Liver (tissue), 9 donors: Measurements from ENCODE around the gene BRD3. TPM values are rescaled to one million over a fixed set of nuclear protein-coding genes. Genes with fewer than 3 reads are reported as not detected.

Source experiments
- DNase-seq: peaks from one replicate; pipeline ENCODE4 v3.0.0-alpha.2; 2017; ENCODE audit warnings: low spot score
- H3K27ac ChIP-seq, 2 donors: one replicate each; pipeline ENCODE4 v1.7.0; 2013; ENCODE audit warnings: inconsistent platforms in 2 of 2, low read length in 2 of 2, control low read depth in 1 of 2, low read depth in 1 of 2, mild to moderate bottlenecking in 1 of 2
- H3K27me3 ChIP-seq, 4 donors: one replicate each; pipeline versions ENCODE4 v1.6.1 to v1.7.0; 2013; ENCODE audit warnings: low read length in 3 of 4, inconsistent platforms in 1 of 4, mild to moderate bottlenecking in 1 of 4, moderate library complexity in 1 of 4; ENCODE audit not compliant: control insufficient read depth in 4 of 4, insufficient read depth in 4 of 4
- H3K36me3 ChIP-seq, 4 donors: one replicate each; pipeline versions ENCODE4 v1.6.1 to v1.7.0; 2013; ENCODE audit warnings: low read length in 3 of 4, mild to moderate bottlenecking in 3 of 4, low read depth in 1 of 4, moderate library complexity in 1 of 4; ENCODE audit not compliant: control insufficient read depth in 4 of 4, insufficient read depth in 3 of 4
- H3K4me1 ChIP-seq, 4 donors: one replicate each; pipeline versions ENCODE4 v1.6.1 to v1.7.0; 2013; ENCODE audit warnings: low read length in 3 of 4, mild to moderate bottlenecking in 3 of 4, moderate library complexity in 1 of 4; ENCODE audit not compliant: control insufficient read depth in 4 of 4, insufficient read depth in 4 of 4
- H3K4me3 ChIP-seq, 3 donors: one replicate each; pipeline versions ENCODE4 v1.6.1 to v1.7.0; 2013; ENCODE audit warnings: low read length in 3 of 3, control low read depth in 1 of 3, low read depth in 1 of 3, mild to moderate bottlenecking in 1 of 3
- H3K9ac ChIP-seq, 2 donors: one replicate each; pipeline ENCODE4 v1.7.0; 2013; ENCODE audit warnings: low read length in 2 of 2, mild to moderate bottlenecking in 2 of 2, moderate library complexity in 2 of 2, control low read depth in 1 of 2, low read depth in 1 of 2
- H3K9me3 ChIP-seq, 4 donors: one replicate each; pipeline versions ENCODE4 v1.6.1 to v1.7.0; 2013; ENCODE audit warnings: low read length in 3 of 4; ENCODE audit not compliant: control insufficient read depth in 4 of 4
- FOXA1 ChIP-seq: IDR thresholded peaks from 2 replicates; pipeline ENCODE4 v1.6.1; 2016; ENCODE audit warnings: antibody characterized with exemption
- FOXA2 ChIP-seq: IDR thresholded peaks from 2 replicates; pipeline ENCODE4 v1.6.1; 2016; ENCODE audit warnings: antibody characterized with exemption
- GABPA ChIP-seq, 2 donors: IDR thresholded peaks in 1 of 2; conservative IDR thresholded peaks in 1 of 2; 2 replicates each; pipeline ENCODE4 v1.6.1; 2016; ENCODE audit warnings: antibody characterized with exemption in 2 of 2, mild to moderate bottlenecking in 1 of 2, moderate library complexity in 1 of 2
- HNF4A ChIP-seq, 2 donors: conservative IDR thresholded peaks; 2 replicates each; pipeline ENCODE4 v1.6.1; 2016; ENCODE audit warnings: antibody characterized with exemption in 2 of 2, mild to moderate bottlenecking in 2 of 2
- HNF4G ChIP-seq: IDR thresholded peaks from 2 replicates; pipeline ENCODE4 v1.6.1; 2016; ENCODE audit warnings: antibody characterized with exemption
- JUND ChIP-seq, 2 donors: IDR thresholded peaks; 2 replicates each; pipeline ENCODE4 v1.6.1; 2016; ENCODE audit warnings: antibody characterized with exemption in 2 of 2
- RAD21 ChIP-seq, 2 donors: IDR thresholded peaks; 2 replicates each; pipeline ENCODE4 v1.6.1; 2016; ENCODE audit warnings: antibody characterized with exemption in 2 of 2, mild to moderate bottlenecking in 2 of 2
- RXRA ChIP-seq, 2 donors: IDR thresholded peaks; 2 replicates each; pipeline ENCODE4 v1.6.1; 2017 to 2018; ENCODE audit warnings: antibody characterized with exemption in 2 of 2, mild to moderate bottlenecking in 1 of 2
- SP1 ChIP-seq: IDR thresholded peaks from 2 replicates; pipeline ENCODE4 v1.6.1; 2018; ENCODE audit warnings: antibody characterized with exemption, mild to moderate bottlenecking
- TAF1 ChIP-seq: conservative IDR thresholded peaks from 2 replicates; pipeline ENCODE4 v1.6.1; 2016; ENCODE audit warnings: antibody characterized with exemption, mild to moderate bottlenecking
- WGBS: extraction: QIAGEN DNeasy Blood & Tissue Kit; methylation state at CpG from one replicate; pipeline ENCODE4 v1.1.7; 2013; 5-methylcytosine and 5-hydroxymethylcytosine counted together
- polyA plus RNA-seq, 2 donors: library from polyadenylated mRNA; stranded (reverse) in 1 of 2; unstranded in 1 of 2; fragments of 200-250 nt in 1 of 2; fragments of >200 nt in 1 of 2; fragmentation: Nextera tagmentation in 1 of 2; extraction: Ambion mirVana in 1 of 2; gene quantifications; one replicate each; pipeline versions ENCODE4 v1.2.1 to v1.2.3, GENCODE V29; 2013 to 2015
- total RNA-seq, 2 donors: library from RNA; depleted of rRNA; stranded (reverse); fragments of >200 nt; gene quantifications; one replicate each; pipeline ENCODE4 v1.2.3, GENCODE V29; 2014
- TF ChIP-seq, protein P1 (sequence below): IDR thresholded peaks from 2 replicates; pipeline ENCODE4 v1.6.1; 2016; ENCODE audit warnings: antibody characterized with exemption
- TF ChIP-seq, protein P2 (sequence below): IDR thresholded peaks from 2 replicates; pipeline ENCODE4 v1.6.1; 2016; ENCODE audit warnings: antibody characterized with exemption
- TF ChIP-seq, protein P3 (sequence below): IDR thresholded peaks from 2 replicates; pipeline ENCODE4 v1.6.1; 2016; ENCODE audit warnings: antibody characterized with exemption
- TF ChIP-seq, protein P4 (sequence below): fragments of 150-350 bp; IDR thresholded peaks from 2 replicates; pipeline ENCODE4 v1.5.1; 2017; ENCODE audit warnings: improper control_type of control experiment, low read depth, low read length; ENCODE audit not compliant: missing input control
- TF ChIP-seq, protein P5 (sequence below): IDR thresholded peaks from 2 replicates; pipeline ENCODE4 v1.6.1; 2016; ENCODE audit warnings: antibody characterized with exemption, mild to moderate bottlenecking
- donor health status: healthy.
- donor health status: healthy.
- donor health status: healthy.
- donor health status: healthy.
- donor health status: healthy.

BRD3 gene
- total and polyA plus RNA-seq, 4 donors: 7.2 to 17.7 (median 12.7) TPM

DNA sequence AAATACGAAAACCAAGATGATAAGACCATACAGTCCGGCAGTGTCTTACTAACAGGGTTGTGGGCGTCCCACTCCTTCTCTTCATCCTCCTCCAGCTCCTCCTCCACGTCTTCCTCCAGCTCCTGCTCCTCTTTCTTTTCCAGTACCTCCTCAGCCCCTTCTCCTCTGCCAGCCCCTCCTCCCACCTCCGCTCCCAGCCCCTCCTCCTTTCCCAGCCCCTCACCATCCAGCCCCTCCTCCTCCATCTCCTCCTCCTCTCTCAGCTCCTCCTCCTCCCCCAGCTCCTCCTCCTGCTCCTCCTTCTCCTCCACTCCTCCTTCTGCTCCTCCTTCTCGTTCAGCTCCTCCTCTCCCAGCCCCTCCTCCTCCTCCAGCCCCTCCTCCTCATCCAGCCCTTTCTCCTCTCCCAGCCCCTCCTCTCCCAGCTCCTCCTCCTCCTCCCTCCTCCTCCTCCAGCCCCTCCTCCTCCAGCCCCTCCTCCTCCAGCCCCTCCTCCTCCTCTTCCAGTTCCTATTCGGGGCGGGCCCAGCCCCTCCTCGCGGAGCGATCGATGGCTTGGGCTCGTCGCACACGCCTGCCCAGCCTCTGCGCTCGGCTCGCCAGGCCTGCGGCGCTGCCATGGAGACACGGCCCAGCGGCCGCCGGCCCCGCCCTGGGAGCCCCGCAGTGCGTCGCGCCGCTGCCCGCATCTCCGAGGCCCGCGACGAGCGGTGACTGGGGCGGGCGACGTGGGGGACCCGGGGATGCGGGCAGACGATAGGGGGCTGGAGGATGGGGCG lies 42.8 kb downstream of the BRD3 start, which contains the start of gene BRD3OS:
Gene BRD3OS (plus strand): TSS at position 654 of the 778 bp plus-strand sequence. CDS start 1,267 bp downstream, outside the sequence.
- peak; percentile 90 for DNase-seq
- H3K4me1 ChIP-seq: peaks cover 11 to 22% (median 21%) of the 10 kb centered on the region in 4 donors
- H3K4me3 ChIP-seq: peak within 1 kb of the TSS; percentile 38 to 79 (median 71)
- H3K9ac ChIP-seq: peak within 1 kb of the TSS in 1 of 2 donors; percentile 47
- WGBS: 4% methylated on average over 43 of the region's 43 CpGs
- no peaks in the 10 kb centered on the region for H3K36me3 ChIP-seq
- TF ChIP-seq RXRA (IDR thresholded peaks at IDR 0.05): no peak
- TF ChIP-seq RAD21 (IDR thresholded peaks at IDR 0.05): no peak
- no peak for TF ChIP-seq TAF1
- TF ChIP-seq SP1: peak; percentile 78
- TF ChIP-seq, protein P1, sequence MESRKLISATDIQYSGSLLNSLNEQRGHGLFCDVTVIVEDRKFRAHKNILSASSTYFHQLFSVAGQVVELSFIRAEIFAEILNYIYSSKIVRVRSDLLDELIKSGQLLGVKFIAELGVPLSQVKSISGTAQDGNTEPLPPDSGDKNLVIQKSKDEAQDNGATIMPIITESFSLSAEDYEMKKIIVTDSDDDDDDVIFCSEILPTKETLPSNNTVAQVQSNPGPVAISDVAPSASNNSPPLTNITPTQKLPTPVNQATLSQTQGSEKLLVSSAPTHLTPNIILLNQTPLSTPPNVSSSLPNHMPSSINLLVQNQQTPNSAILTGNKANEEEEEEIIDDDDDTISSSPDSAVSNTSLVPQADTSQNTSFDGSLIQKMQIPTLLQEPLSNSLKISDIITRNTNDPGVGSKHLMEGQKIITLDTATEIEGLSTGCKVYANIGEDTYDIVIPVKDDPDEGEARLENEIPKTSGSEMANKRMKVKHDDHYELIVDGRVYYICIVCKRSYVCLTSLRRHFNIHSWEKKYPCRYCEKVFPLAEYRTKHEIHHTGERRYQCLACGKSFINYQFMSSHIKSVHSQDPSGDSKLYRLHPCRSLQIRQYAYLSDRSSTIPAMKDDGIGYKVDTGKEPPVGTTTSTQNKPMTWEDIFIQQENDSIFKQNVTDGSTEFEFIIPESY: no peak
- TF ChIP-seq HNF4G: no peak
- TF ChIP-seq, protein P2, sequence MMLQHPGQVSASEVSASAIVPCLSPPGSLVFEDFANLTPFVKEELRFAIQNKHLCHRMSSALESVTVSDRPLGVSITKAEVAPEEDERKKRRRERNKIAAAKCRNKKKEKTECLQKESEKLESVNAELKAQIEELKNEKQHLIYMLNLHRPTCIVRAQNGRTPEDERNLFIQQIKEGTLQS: no peak
- TF ChIP-seq GABPA (IDR thresholded peaks at IDR 0.05 in 1 of 2, conservative IDR thresholded peaks at IDR 0.05 in 1 of 2): peak in 1 of 2 donors; percentile 30
- TF ChIP-seq FOXA2: no peak
- peak in 1 of 2 donors; percentile 26 for TF ChIP-seq HNF4A (conservative IDR thresholded peaks at IDR 0.05)
- H3K27ac ChIP-seq: peak within 1 kb of the TSS in 1 of 2 donors; percentile 41
- H3K27me3 ChIP-seq: no peaks in the 10 kb centered on the region
- no peaks in the 10 kb centered on the region for H3K9me3 ChIP-seq

DNA sequence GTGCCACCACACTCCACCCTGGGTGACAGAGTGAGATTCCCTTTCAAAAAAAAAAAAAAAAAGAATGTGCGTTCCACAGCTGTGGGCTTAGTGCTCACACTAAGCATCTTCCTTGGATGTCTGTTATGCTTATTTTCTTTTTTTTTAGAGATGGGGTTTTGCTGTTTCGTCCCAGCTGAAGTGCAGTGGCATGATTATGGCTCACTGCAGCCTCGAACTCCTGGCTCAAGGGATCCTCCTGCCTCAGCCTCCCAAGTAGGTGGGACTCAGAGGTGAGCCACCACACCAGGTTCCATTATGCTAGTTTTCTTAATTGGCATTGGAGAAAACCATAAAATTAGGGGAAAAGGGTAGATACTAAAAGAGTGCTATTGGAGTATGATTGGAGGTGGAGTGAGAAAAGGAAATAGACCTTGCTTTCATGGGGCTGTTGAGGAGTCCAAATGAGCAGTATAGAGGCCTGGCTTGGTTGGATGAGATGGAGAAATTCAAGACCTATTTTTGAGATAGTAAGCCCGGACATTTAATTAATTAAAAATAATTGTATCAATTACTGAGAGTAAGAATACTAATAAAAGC lies 43.5 kb downstream of the BRD3 start:
- no peak for DNase-seq

DNA sequence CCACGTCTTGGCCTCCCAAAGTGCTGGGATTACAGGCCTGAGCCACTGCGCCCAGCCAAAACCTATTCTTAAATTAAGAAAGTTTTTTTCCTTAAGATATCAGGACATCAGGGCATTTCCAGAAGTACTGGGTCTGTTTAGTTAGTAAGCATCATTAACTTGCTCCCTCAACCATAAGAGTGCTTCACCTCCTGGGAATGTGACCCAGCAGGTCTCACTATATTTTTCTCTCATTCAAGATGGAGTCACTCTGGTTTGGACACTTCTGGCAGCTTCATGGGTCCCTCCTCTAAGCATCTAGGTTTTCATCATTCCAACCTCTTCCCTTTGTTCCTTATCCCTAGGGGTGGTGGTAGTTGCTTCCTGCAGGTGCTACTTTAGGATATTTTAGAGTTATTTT lies 52.9 kb downstream of the BRD3 start:
- Histone ChIP-seq H3K9ac (no peak overlapping the region), H3K4me1 (peaks cover 0 to 11% (median 4%) of the 10 kb centered on the region in 4 donors), H3K27ac (no peak overlapping the region), H3K27me3 (no peaks in the 10 kb centered on the region), H3K9me3 (no peaks in the 10 kb centered on the region), H3K4me3 (no peak overlapping the region), H3K36me3 (no peaks in the 10 kb centered on the region)
- WGBS: 98% methylated on average over 2 of the region's 2 CpGs
- no peak for DNase-seq
- TF ChIP-seq RXRA (IDR thresholded peaks at IDR 0.05) (no peak), GABPA (IDR thresholded peaks at IDR 0.05 in 1 of 2, conservative IDR thresholded peaks at IDR 0.05 in 1 of 2) (no peak), FOXA2 (no peak), FOXA1 (no peak), JUND (IDR thresholded peaks at IDR 0.05) (no peak), TAF1 (no peak)
- TF ChIP-seq, protein P2: no peak
- TF ChIP-seq, protein P3, sequence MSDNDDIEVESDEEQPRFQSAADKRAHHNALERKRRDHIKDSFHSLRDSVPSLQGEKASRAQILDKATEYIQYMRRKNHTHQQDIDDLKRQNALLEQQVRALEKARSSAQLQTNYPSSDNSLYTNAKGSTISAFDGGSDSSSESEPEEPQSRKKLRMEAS: no peak
- TF ChIP-seq, protein P4, sequence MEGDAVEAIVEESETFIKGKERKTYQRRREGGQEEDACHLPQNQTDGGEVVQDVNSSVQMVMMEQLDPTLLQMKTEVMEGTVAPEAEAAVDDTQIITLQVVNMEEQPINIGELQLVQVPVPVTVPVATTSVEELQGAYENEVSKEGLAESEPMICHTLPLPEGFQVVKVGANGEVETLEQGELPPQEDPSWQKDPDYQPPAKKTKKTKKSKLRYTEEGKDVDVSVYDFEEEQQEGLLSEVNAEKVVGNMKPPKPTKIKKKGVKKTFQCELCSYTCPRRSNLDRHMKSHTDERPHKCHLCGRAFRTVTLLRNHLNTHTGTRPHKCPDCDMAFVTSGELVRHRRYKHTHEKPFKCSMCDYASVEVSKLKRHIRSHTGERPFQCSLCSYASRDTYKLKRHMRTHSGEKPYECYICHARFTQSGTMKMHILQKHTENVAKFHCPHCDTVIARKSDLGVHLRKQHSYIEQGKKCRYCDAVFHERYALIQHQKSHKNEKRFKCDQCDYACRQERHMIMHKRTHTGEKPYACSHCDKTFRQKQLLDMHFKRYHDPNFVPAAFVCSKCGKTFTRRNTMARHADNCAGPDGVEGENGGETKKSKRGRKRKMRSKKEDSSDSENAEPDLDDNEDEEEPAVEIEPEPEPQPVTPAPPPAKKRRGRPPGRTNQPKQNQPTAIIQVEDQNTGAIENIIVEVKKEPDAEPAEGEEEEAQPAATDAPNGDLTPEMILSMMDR: no peak
- TF ChIP-seq, protein P5, sequence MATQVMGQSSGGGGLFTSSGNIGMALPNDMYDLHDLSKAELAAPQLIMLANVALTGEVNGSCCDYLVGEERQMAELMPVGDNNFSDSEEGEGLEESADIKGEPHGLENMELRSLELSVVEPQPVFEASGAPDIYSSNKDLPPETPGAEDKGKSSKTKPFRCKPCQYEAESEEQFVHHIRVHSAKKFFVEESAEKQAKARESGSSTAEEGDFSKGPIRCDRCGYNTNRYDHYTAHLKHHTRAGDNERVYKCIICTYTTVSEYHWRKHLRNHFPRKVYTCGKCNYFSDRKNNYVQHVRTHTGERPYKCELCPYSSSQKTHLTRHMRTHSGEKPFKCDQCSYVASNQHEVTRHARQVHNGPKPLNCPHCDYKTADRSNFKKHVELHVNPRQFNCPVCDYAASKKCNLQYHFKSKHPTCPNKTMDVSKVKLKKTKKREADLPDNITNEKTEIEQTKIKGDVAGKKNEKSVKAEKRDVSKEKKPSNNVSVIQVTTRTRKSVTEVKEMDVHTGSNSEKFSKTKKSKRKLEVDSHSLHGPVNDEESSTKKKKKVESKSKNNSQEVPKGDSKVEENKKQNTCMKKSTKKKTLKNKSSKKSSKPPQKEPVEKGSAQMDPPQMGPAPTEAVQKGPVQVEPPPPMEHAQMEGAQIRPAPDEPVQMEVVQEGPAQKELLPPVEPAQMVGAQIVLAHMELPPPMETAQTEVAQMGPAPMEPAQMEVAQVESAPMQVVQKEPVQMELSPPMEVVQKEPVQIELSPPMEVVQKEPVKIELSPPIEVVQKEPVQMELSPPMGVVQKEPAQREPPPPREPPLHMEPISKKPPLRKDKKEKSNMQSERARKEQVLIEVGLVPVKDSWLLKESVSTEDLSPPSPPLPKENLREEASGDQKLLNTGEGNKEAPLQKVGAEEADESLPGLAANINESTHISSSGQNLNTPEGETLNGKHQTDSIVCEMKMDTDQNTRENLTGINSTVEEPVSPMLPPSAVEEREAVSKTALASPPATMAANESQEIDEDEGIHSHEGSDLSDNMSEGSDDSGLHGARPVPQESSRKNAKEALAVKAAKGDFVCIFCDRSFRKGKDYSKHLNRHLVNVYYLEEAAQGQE: no peak

More for the DNA sequence above, 43.5 kb downstream of the BRD3 start:
- Histone ChIP-seq H3K27me3 (no peaks in the 10 kb centered on the region), H3K9me3 (no peaks in the 10 kb centered on the region), H3K4me3 (no peak overlapping the region), H3K4me1 (peaks cover 10 to 18% (median 17%) of the 10 kb centered on the region in 4 donors), H3K9ac (no peak overlapping the region), H3K36me3 (no peaks in the 10 kb centered on the region), H3K27ac (peak overlapping the region in 1 of 2 donors; percentile 20)
- TF ChIP-seq SP1: no peak
- TF ChIP-seq TAF1: no peak
- WGBS: 86% methylated on average over 4 of the region's 4 CpGs
